ENCODE data around the gene SVOP. TPM values are rescaled to one million over a fixed set of nuclear protein-coding genes. Genes with fewer than 3 reads are reported as not detected.
A peak's percentile ranks its signal among the peaks of the same experiment; 100 is the strongest.

The SVOP gene
- total and polyA plus RNA-seq, 2 of the 4 experiments (the other 2 are of a cell fraction) = not detected

DNA sequence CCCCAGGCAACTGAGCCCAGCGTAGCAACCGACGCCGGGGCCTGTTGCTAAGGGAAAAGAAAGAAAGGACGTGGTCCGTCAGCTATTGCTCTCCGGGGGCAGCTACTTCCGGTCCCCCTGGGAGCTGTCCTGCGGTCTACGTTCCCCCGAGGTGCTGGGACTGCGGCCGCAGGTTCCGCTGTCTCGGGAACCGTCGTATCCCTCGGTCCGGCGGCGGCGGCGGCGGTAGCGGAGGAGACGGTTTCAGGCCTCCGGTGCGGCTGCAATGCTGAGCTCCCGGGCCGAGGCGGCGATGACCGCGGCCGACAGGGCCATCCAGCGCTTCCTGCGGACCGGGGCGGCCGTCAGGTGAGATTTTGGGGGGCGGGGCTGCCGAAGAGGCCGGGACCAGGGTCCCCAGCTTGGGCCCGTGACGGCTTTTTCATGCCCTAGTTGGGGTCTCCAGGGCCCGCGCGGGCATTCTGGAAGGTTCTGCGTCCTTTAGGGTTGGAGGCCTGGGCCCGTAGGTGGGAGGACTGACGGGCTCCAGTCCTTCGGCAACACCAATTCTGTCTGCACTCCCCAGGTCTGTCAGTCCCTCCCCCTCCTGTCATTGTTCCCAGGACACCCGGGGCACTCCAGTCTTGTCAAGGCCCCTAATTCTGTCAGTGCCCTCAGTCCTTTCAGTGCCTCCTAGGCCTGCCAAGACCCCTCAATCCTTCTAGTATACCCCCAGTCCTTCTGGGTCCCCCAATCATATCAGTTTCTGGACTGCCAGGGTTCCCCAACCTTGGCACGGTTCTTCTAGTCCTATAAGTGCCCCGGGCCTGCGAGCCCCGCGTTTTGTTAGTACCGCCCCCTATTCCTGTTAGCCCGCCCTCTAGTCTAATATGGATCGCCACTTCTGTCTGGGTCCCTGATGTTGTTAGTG is 31.8 kb upstream of the SVOP start, which contains the start of gene USP30:
TSS of gene USP30 (plus strand) at position 163 of the 910 bp plus-strand sequence. CDS start at position 266, 103 bp downstream.
- dilution Hi-C loops (cut with HindIII; ENCODE audit: low sequenced_read_pairs, unreplicated experiment) (no loop called here), intact Hi-C loops (cut with micrococcal nuclease) (loop anchor here (2.0 kb wide), 1 partner anchor 32 kb away; the partner anchor contains the start of gene SVOP)

More for the DNA sequence above, 31.8 kb upstream of the SVOP start, which contains the start of gene USP30:
- 0 out of 2 replicates have a peak within 1 kb of the TSS, but pooled peaks have one; percentile 4 for H3K56ac ChIP-seq (ENCODE audit: extremely low read depth, insufficient read depth, low read length)
- 0 out of 2 replicates have a peak, but pooled peaks cover 4% of the 10 kb centered on the region for H3K4me1 ChIP-seq (ENCODE audit: control insufficient read depth, insufficient read depth, low read length)
- H3K36me3 ChIP-seq (ENCODE audit: control insufficient read depth, insufficient read depth, low read length) = no peaks in the 10 kb centered on the region
- peak within 1 kb of the TSS; percentile 87 for H3K4me2 ChIP-seq (ENCODE audit: low read depth, low read length)
- in situ Hi-C loops (cut with MboI; ENCODE audit: low sequenced_read_pairs) = no loop called here
- H3K27me3 ChIP-seq (ENCODE audit: control insufficient read depth, insufficient read depth, low read length) = no peaks in the 10 kb centered on the region
- peak within 1 kb of the TSS; percentile 47 for H3K27ac ChIP-seq (ENCODE audit: insufficient read depth, low read length)
- H4K8ac ChIP-seq (ENCODE audit: low read depth in 2 of 2, low read length in 2 of 2) = peak within 1 kb of the TSS; percentile 97 to 99
- ATAC-seq (ENCODE audit: low read depth) = peak; percentile 97
- peaks cover 5% of the 10 kb centered on the region for H3K9me1 ChIP-seq (ENCODE audit: insufficient read depth, low read length)
- H2BK120ac ChIP-seq (ENCODE audit: low read depth, low read length) = no peak within 1 kb of the TSS
- peak within 1 kb of the TSS; percentile 70 for H2AK9ac ChIP-seq (replicated peaks; ENCODE audit: low read depth, low read length, poor library complexity)
- no peak within 1 kb of the TSS for H2AK5ac ChIP-seq (ENCODE audit: low read depth, low read length)
- DNase-seq = peak; percentile 85
- ChIA-PET POLR2A (ENCODE audit: unreplicated experiment) (no interaction called here), CTCF (interaction anchor here (0.7 kb wide), 1 partner anchor 153 kb away, joined by 3 read pairs; no protein-coding TSS in a partner anchor)
- H2AFZ ChIP-seq (replicated peaks; ENCODE audit: low read length, poor library complexity) = peak within 1 kb of the TSS; percentile 100
- H3K18ac ChIP-seq (ENCODE audit: low read depth, low read length) = 0 out of 2 replicates have a peak within 1 kb of the TSS, but pooled peaks have one; percentile 7
- no peak within 1 kb of the TSS for H2BK20ac ChIP-seq (ENCODE audit: low read depth, low read length)
- peak within 1 kb of the TSS; percentile 57 for H4K91ac ChIP-seq (ENCODE audit: insufficient read depth, low read depth, low read length)
- TF ChIP-seq FOS (IDR thresholded peaks at IDR 0.05; ENCODE audit: low read depth, low read length) (no peak), CHD1 (IDR thresholded peaks at IDR 0.05; ENCODE audit: low read depth, low read length) (no peak), USF2 (IDR thresholded peaks at IDR 0.05; ENCODE audit: low read depth, low read length) (peak; percentile 26; the same call in 1 of the 2 replicates), RCOR1 (IDR thresholded peaks at IDR 0.05; ENCODE audit: insufficient replicate concordance, low read length) (no peak), MAFK (IDR thresholded peaks at IDR 0.05; ENCODE audit: low read depth, low read length) (no peak), ELK1 (IDR thresholded peaks at IDR 0.05; ENCODE audit: borderline replicate concordance, low read depth, low read length) (no peak), BHLHE40 (IDR thresholded peaks at IDR 0.05; ENCODE audit: low read depth, low read length) (0 out of 2 replicates have a peak, but pooled peaks have one; percentile 32), RAD21 (IDR thresholded peaks at IDR 0.05; ENCODE audit: low read length) (no peak), NFE2L2 (IDR thresholded peaks at IDR 0.05; ENCODE audit: low read depth, low read length) (no peak), MAZ (IDR thresholded peaks at IDR 0.05; ENCODE audit: borderline replicate concordance, low read depth, low read length) (peak; percentile 95)
- TF ChIP-seq, protein P1, sequence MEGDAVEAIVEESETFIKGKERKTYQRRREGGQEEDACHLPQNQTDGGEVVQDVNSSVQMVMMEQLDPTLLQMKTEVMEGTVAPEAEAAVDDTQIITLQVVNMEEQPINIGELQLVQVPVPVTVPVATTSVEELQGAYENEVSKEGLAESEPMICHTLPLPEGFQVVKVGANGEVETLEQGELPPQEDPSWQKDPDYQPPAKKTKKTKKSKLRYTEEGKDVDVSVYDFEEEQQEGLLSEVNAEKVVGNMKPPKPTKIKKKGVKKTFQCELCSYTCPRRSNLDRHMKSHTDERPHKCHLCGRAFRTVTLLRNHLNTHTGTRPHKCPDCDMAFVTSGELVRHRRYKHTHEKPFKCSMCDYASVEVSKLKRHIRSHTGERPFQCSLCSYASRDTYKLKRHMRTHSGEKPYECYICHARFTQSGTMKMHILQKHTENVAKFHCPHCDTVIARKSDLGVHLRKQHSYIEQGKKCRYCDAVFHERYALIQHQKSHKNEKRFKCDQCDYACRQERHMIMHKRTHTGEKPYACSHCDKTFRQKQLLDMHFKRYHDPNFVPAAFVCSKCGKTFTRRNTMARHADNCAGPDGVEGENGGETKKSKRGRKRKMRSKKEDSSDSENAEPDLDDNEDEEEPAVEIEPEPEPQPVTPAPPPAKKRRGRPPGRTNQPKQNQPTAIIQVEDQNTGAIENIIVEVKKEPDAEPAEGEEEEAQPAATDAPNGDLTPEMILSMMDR (conservative IDR thresholded peaks at IDR 0.05; ENCODE audit: low read depth, low read length) = no peak
- peak within 1 kb of the TSS; percentile 82 for H3K9ac ChIP-seq (ENCODE audit: low read depth, low read length)
- peak within 1 kb of the TSS; percentile 42 for H2BK5ac ChIP-seq (ENCODE audit: low read depth, low read length, poor library complexity, severe bottlenecking)
- no peaks in the 10 kb centered on the region for H3K9me3 ChIP-seq (ENCODE audit: control insufficient read depth, insufficient read depth, low read length)
- H3K4me3 ChIP-seq (ENCODE audit: insufficient read depth, low read depth, low read length) = peak within 1 kb of the TSS; percentile 63
- H4K20me1 ChIP-seq (ENCODE audit: insufficient read depth, low read length) = no peaks in the 10 kb centered on the region
- peak within 1 kb of the TSS; percentile 87 for H4K5ac ChIP-seq (ENCODE audit: low read depth, low read length)
- H3K23ac ChIP-seq (ENCODE audit: low read depth, low read length) = peak within 1 kb of the TSS; percentile 45; the same call in 1 of the 2 replicates
- H3K4ac ChIP-seq (ENCODE audit: low read depth, low read length) = peak within 1 kb of the TSS; percentile 80
- no peak within 1 kb of the TSS for H2BK15ac ChIP-seq (ENCODE audit: low read depth, low read length)
- peaks cover 11 to 15% of the 10 kb centered on the region in 2 experiments; a peak in 3 of 4 replicates for H3K79me1 ChIP-seq (ENCODE audit: low read depth in 1 of 2, low read length in 2 of 2)
- peak within 1 kb of the TSS; percentile 92 for H3K14ac ChIP-seq (replicated peaks; ENCODE audit: low read depth, low read length)
- WGBS, 2 experiments (ENCODE audit: extremely low coverage in 2 of 2, insufficient read length in 1 of 2) = 2% methylated on average over 21 of the region's 61 CpGs; no CpG with 5 or more reads in 1 of the 2 experiments
- no TSS peak for BruUV-seq (replicated peaks)
